H9 (cell line): ENCODE measurements around the gene SLC25A24. TPM values are rescaled to one million over a fixed set of nuclear protein-coding genes. Genes with fewer than 3 reads are reported as not detected.

ENCODE experiments used
- DNase-seq: peaks from one replicate; pipeline ENCODE4 v3.0.0-alpha.2; 2017
- H2AFZ ChIP-seq: one replicate; pipeline ENCODE4 v1.6.1; 2013; ENCODE audit warnings: mild to moderate bottlenecking, low read length, control low read depth, moderate library complexity
- H2AK5ac ChIP-seq: 2 replicates; pipeline ENCODE4 v1.6.1; 2013; ENCODE audit warnings: low read length, control low read depth, mixed read lengths; ENCODE audit not compliant: insufficient read length
- H2BK120ac ChIP-seq: one replicate; pipeline ENCODE4 v1.6.1; 2013; ENCODE audit warnings: low read depth, mild to moderate bottlenecking, low read length, control low read depth, inconsistent platforms; ENCODE audit not compliant: poor library complexity, severe bottlenecking
- H2BK12ac ChIP-seq: 2 replicates; pipeline ENCODE4 v1.6.1; 2013; ENCODE audit warnings: low read length, control low read depth, mixed read lengths, low read depth; ENCODE audit not compliant: insufficient read length
- H2BK15ac ChIP-seq: 2 replicates; pipeline ENCODE4 v1.6.1; 2013; ENCODE audit warnings: low read depth, low read length, control low read depth
- H2BK20ac ChIP-seq: one replicate; pipeline ENCODE4 v1.6.1; 2013; ENCODE audit warnings: low read depth, mild to moderate bottlenecking, low read length, control low read depth, inconsistent platforms; ENCODE audit not compliant: poor library complexity, severe bottlenecking
- H2BK5ac ChIP-seq: 2 replicates; pipeline ENCODE4 v1.6.1; 2013; ENCODE audit warnings: low read length, control low read depth, mixed read lengths; ENCODE audit not compliant: insufficient read length
- H3K14ac ChIP-seq: 2 replicates; pipeline ENCODE4 v1.6.1; 2013; ENCODE audit warnings: low read length, control low read depth; ENCODE audit not compliant: insufficient read depth
- H3K18ac ChIP-seq: 2 replicates; pipeline ENCODE4 v1.6.1; 2013; ENCODE audit warnings: low read depth, mild to moderate bottlenecking, mixed read lengths, low read length, control low read depth; ENCODE audit not compliant: insufficient read length
- H3K23ac ChIP-seq: 2 replicates; pipeline ENCODE4 v1.6.1; 2013; ENCODE audit warnings: low read length, control low read depth, mixed read lengths, low read depth; ENCODE audit not compliant: insufficient read length
- H3K23me2 ChIP-seq: 2 replicates; pipeline ENCODE4 v1.6.1; 2013; ENCODE audit warnings: low read depth, mild to moderate bottlenecking, mixed read lengths, low read length, control low read depth; ENCODE audit not compliant: insufficient read length, poor library complexity, severe bottlenecking
- H3K27ac ChIP-seq: 2 replicates; pipeline ENCODE4 v1.5.1; 2013; ENCODE audit warnings: low read length, control low read depth, mixed read lengths, low read depth; ENCODE audit not compliant: insufficient read length
- H3K27me3 ChIP-seq: 2 replicates; pipeline ENCODE4 v1.6.1; 2013; ENCODE audit warnings: low read length, control low read depth, inconsistent platforms; ENCODE audit not compliant: insufficient read depth
- H3K4ac ChIP-seq: 2 replicates; pipeline ENCODE4 v1.6.1; 2013; ENCODE audit warnings: low read depth, mild to moderate bottlenecking, control low read depth, inconsistent platforms, low read length, moderate library complexity
- H3K4me1 ChIP-seq: 2 replicates; pipeline ENCODE4 v1.6.1; 2013; ENCODE audit warnings: low read length, control low read depth, inconsistent platforms; ENCODE audit not compliant: insufficient read depth
- H3K4me2 ChIP-seq: 2 replicates; pipeline ENCODE4 v1.6.1; 2013; ENCODE audit warnings: low read length, control low read depth, mixed read lengths; ENCODE audit not compliant: insufficient read length, insufficient read depth
- H3K56ac ChIP-seq: 2 replicates; pipeline ENCODE4 v1.6.1; 2013; ENCODE audit warnings: low read depth, mild to moderate bottlenecking, mixed read lengths, low read length, control low read depth; ENCODE audit not compliant: insufficient read length
- H3K79me1 ChIP-seq: 2 replicates; pipeline ENCODE4 v1.6.1; 2013; ENCODE audit warnings: low read depth, mild to moderate bottlenecking, moderate library complexity, low read length, control low read depth, inconsistent platforms; ENCODE audit not compliant: insufficient read depth, poor library complexity, severe bottlenecking
- H3K79me2 ChIP-seq: 2 replicates; pipeline ENCODE4 v1.6.1; 2013; ENCODE audit warnings: low read length, control low read depth, inconsistent platforms; ENCODE audit not compliant: insufficient read depth
- H3K9ac ChIP-seq: 2 replicates; pipeline ENCODE4 v1.6.1; 2013; ENCODE audit warnings: low read length, control low read depth, mixed read lengths; ENCODE audit not compliant: insufficient read length; ENCODE audit errors: extremely low read depth
- H3K9me3 ChIP-seq: one replicate; pipeline ENCODE4 v1.6.1; 2013; ENCODE audit warnings: low read depth, low read length, inconsistent platforms; ENCODE audit not compliant: control insufficient read depth
- H3T11ph ChIP-seq: one replicate; pipeline ENCODE4 v1.6.1; 2013; ENCODE audit warnings: mild to moderate bottlenecking, low read length, control low read depth, inconsistent platforms
- H4K20me1 ChIP-seq: one replicate; pipeline ENCODE4 v1.6.1; 2013; ENCODE audit not compliant: control insufficient read depth, insufficient read length, insufficient read depth
- H4K5ac ChIP-seq: 2 replicates; pipeline ENCODE4 v1.6.1; 2013; ENCODE audit warnings: low read depth, mild to moderate bottlenecking, mixed read lengths, low read length, control low read depth; ENCODE audit not compliant: insufficient read length
- H4K8ac ChIP-seq: replicated peaks from 2 replicates; pipeline ENCODE4 v1.6.1; 2013; ENCODE audit warnings: low read length, control low read depth, mixed read lengths, low read depth; ENCODE audit not compliant: insufficient read length
- H4K91ac ChIP-seq: 2 replicates; pipeline ENCODE4 v1.6.1; 2013; ENCODE audit warnings: low read depth, mild to moderate bottlenecking, moderate library complexity, mixed read lengths, low read length, control low read depth; ENCODE audit not compliant: insufficient read length
- H3K27ac Mint-ChIP-seq, 3 experiments: 2 replicates in 2 of 3; 3 replicates in 1 of 3; pipeline ENCODE4 v1.8.0; 2020 to 2021; ENCODE audit warnings: mixed read lengths in 3 of 3, mild to moderate bottlenecking in 1 of 3, moderate library complexity in 1 of 3
- H3K27me3 Mint-ChIP-seq: 2 replicates; pipeline ENCODE4 v1.8.0; 2021; ENCODE audit warnings: low read depth, mild to moderate bottlenecking, moderate library complexity, mixed read lengths
- H3K36me3 Mint-ChIP-seq, 3 experiments: 2 replicates in 2 of 3; 3 replicates in 1 of 3; pipeline ENCODE4 v1.8.0; 2020 to 2021; ENCODE audit warnings: low read depth in 3 of 3, mixed read lengths in 3 of 3; ENCODE audit not compliant: insufficient read depth in 1 of 3
- H3K4me1 Mint-ChIP-seq, 2 experiments: 2 replicates each; pipeline ENCODE4 v1.8.0; 2020; ENCODE audit warnings: mixed read lengths in 2 of 2
- H3K4me3 Mint-ChIP-seq, 2 experiments: 2 replicates in 1 of 2; 3 replicates in 1 of 2; pipeline ENCODE4 v1.8.0; 2020 to 2021; ENCODE audit warnings: mild to moderate bottlenecking in 2 of 2, mixed read lengths in 2 of 2, moderate library complexity in 1 of 2
- H3K9me3 Mint-ChIP-seq, 2 experiments: 2 replicates in 1 of 2; 3 replicates in 1 of 2; pipeline ENCODE4 v1.8.0; 2020; ENCODE audit warnings: mild to moderate bottlenecking in 2 of 2, mixed read lengths in 2 of 2, moderate library complexity in 1 of 2
- WGBS: extraction: QIAGEN DNeasy Blood & Tissue Kit; methylation state at CpG from one replicate; pipeline ENCODE4 v1.1.7; 2013; ENCODE audit warnings: missing lambda C conversion rate, low lambda C conversion rate, mixed read lengths; ENCODE audit not compliant: insufficient read length; ENCODE audit errors: extremely low coverage; 5-methylcytosine and 5-hydroxymethylcytosine counted together
- total RNA-seq: library from RNA; stranded (reverse); gene quantifications from 2 replicates; pipeline ENCODE4 v1.2.1, GENCODE V29; 2021
- TF ChIP-seq, protein P1 (sequence below): fragments of 200-600 bp; sonication (generic); conservative IDR thresholded peaks from 3 replicates; pipeline ENCODE4 v1.8.0; 2021; ENCODE audit warnings: antibody characterized with exemption, mild to moderate bottlenecking

Gene SLC25A24
- total RNA-seq, 1 experiment from 2014 or later = 35.1 TPM

DNA sequence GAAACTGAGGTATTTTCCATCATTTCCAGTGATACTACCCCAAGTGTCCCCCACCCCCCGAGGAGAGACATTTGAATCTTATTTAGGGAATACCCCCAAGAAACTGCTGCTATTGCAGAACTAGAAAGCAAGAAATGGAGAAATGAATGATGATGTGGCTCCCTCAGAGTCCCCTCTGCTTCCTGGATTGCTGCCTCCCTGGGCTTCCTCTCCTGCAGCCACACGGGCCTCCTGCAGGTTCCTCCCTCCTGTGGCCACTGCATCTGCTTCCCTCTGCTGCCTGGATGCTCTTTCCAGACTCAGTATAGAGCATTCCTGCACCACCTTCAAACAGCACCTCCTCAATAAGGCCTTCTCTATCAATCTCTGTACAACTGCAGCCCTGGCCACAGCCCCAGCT is 69.3 kb downstream of the SLC25A24 start:
- Histone ChIP-seq H2BK120ac (no peak overlapping the region), H3K23ac (no peak overlapping the region), H4K91ac (no peak overlapping the region), H3K79me2 (no peaks in the 10 kb centered on the region), H2BK12ac (no peak overlapping the region), H2AFZ (no peak overlapping the region), H3K4ac (no peak overlapping the region), H3K9ac (no peak overlapping the region), H3K56ac (no peak overlapping the region), H3K18ac (no peak overlapping the region), H3K79me1 (no peaks in the 10 kb centered on the region), H3K27ac (no peak overlapping the region), H3K9me3 (peaks cover 10% of the 10 kb centered on the region), H3K4me1 (no peaks in the 10 kb centered on the region), H2AK5ac (no peak overlapping the region), H4K20me1 (no peaks in the 10 kb centered on the region), H2BK20ac (no peak overlapping the region), H3K27me3 (no peaks in the 10 kb centered on the region), H2BK5ac (no peak overlapping the region), H4K8ac (no peak overlapping the region), H2BK15ac (no peak overlapping the region), H3K23me2 (no peaks in the 10 kb centered on the region), H4K5ac (no peak overlapping the region), H3T11ph (no peak overlapping the region), H3K14ac (no peak overlapping the region), H3K4me2 (no peak overlapping the region)
- H3K4me1 Mint-ChIP-seq = peaks cover 3% of the 10 kb centered on the region in 2 experiments; a peak in 3 of 4 replicates
- TF ChIP-seq, protein P1, sequence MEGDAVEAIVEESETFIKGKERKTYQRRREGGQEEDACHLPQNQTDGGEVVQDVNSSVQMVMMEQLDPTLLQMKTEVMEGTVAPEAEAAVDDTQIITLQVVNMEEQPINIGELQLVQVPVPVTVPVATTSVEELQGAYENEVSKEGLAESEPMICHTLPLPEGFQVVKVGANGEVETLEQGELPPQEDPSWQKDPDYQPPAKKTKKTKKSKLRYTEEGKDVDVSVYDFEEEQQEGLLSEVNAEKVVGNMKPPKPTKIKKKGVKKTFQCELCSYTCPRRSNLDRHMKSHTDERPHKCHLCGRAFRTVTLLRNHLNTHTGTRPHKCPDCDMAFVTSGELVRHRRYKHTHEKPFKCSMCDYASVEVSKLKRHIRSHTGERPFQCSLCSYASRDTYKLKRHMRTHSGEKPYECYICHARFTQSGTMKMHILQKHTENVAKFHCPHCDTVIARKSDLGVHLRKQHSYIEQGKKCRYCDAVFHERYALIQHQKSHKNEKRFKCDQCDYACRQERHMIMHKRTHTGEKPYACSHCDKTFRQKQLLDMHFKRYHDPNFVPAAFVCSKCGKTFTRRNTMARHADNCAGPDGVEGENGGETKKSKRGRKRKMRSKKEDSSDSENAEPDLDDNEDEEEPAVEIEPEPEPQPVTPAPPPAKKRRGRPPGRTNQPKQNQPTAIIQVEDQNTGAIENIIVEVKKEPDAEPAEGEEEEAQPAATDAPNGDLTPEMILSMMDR = no peak
- DNase-seq = no peak
- H3K27ac Mint-ChIP-seq = no peak overlapping the region
- H3K9me3 Mint-ChIP-seq = peaks cover 18 to 25% of the 10 kb centered on the region in 2 experiments
- no peak overlapping the region for H3K4me3 Mint-ChIP-seq
- no CpG with 5 or more reads among the region's 2 CpGs for WGBS
- no peaks in the 10 kb centered on the region for H3K27me3 Mint-ChIP-seq
- H3K36me3 Mint-ChIP-seq = peaks cover 19 to 38% (median 35%) of the 10 kb centered on the region in 3 experiments
